Fibroblast of lung (primary cell): Measurements from ENCODE around the gene KDM2B. TPM values are rescaled to one million over a fixed set of nuclear protein-coding genes. Genes with fewer than 3 reads are reported as not detected.

Experiments
- DNase-seq, 2 donors: peaks; one replicate each; pipeline versions ENCODE4 v3.0.0 to v3.0.0-alpha.2; 2010; ENCODE audit warnings: low read depth in 2 of 2
- H2AFZ ChIP-seq: 2 replicates; pipeline ENCODE4 v1.5.1; 2012; ENCODE audit warnings: low read length, control low read depth, inconsistent platforms
- H3K27ac ChIP-seq: 2 replicates; pipeline ENCODE4 v1.5.1; 2011; ENCODE audit warnings: low read length, control low read depth; ENCODE audit not compliant: insufficient read depth
- H3K27me3 ChIP-seq: 2 replicates; pipeline ENCODE4 v1.5.1; 2011; ENCODE audit warnings: mild to moderate bottlenecking, low read length; ENCODE audit not compliant: control insufficient read depth, insufficient read depth
- H3K36me3 ChIP-seq: 2 replicates; pipeline ENCODE4 v1.5.1; 2011; ENCODE audit warnings: low read length; ENCODE audit not compliant: control insufficient read depth, insufficient read depth
- H3K4me1 ChIP-seq: 2 replicates; pipeline ENCODE4 v1.5.1; 2011; ENCODE audit warnings: low read length; ENCODE audit not compliant: control insufficient read depth, insufficient read depth; ENCODE audit errors: extremely low read depth
- H3K4me2 ChIP-seq: 2 replicates; pipeline ENCODE4 v1.5.1; 2011; ENCODE audit warnings: low read length, control low read depth; ENCODE audit not compliant: insufficient read depth; ENCODE audit errors: extremely low read depth
- H3K4me3 ChIP-seq, 4 experiments: fragments of 200-600 bp in 1 of 4; sonication (generic) in 1 of 4; replicated peaks in 1 of 4; 2 replicates each; pipeline ENCODE4 v1.5.1; 2011 to 2016; ENCODE audit warnings: low read length in 4 of 4, low read depth in 3 of 4, mild to moderate bottlenecking in 3 of 4, control low read depth in 2 of 4, inconsistent platforms in 1 of 4, mixed read lengths in 1 of 4; ENCODE audit not compliant: insufficient read depth in 1 of 4; ENCODE audit errors: control extremely low read depth in 1 of 4
- H3K79me2 ChIP-seq: 2 replicates; pipeline ENCODE4 v1.5.1; 2012; ENCODE audit warnings: mild to moderate bottlenecking, low read length, inconsistent platforms; ENCODE audit not compliant: control insufficient read depth, insufficient read depth
- H3K9ac ChIP-seq: 2 replicates; pipeline ENCODE4 v1.5.1; 2011; ENCODE audit warnings: mild to moderate bottlenecking, low read length, control low read depth; ENCODE audit not compliant: insufficient read depth
- H3K9me3 ChIP-seq: 2 replicates; pipeline ENCODE4 v1.5.1; 2012; ENCODE audit warnings: low read depth, low read length; ENCODE audit not compliant: control insufficient read depth, insufficient read depth
- H4K20me1 ChIP-seq: 2 replicates; pipeline ENCODE4 v1.5.1; 2011; ENCODE audit warnings: low read length; ENCODE audit not compliant: control insufficient read depth, insufficient read depth; ENCODE audit errors: extremely low read depth
- EZH2 ChIP-seq: IDR thresholded peaks from 2 replicates; pipeline ENCODE4 v1.5.1; 2012; ENCODE audit warnings: low read length, control low read depth, mild to moderate bottlenecking; ENCODE audit errors: missing control alignments
- polyA plus RNA-seq, 2 donors: library from polyadenylated mRNA; depleted of rRNA in 1 of 2; stranded (reverse) in 1 of 2; unstranded in 1 of 2; fragments of >200 nt; gene quantifications; 2 replicates each; pipeline ENCODE4 v1.2.1, GENCODE V29; 2011 to 2012; ENCODE audit warnings: missing spikeins in 1 of 2
- total RNA-seq: library from RNA; depleted of rRNA; stranded (reverse); fragments of >200 nt; gene quantifications from 2 replicates; pipeline ENCODE4 v1.2.1, GENCODE V29; 2014
- TF ChIP-seq, protein P1 (sequence below), 2 donors: IDR thresholded peaks in 1 of 2; conservative IDR thresholded peaks in 1 of 2; 1 replicate in 1 of 2; 2 replicates in 1 of 2; pipeline ENCODE4 v1.5.1; 2011 to 2012; ENCODE audit warnings: low read length in 2 of 2, control low read depth in 1 of 2, inconsistent platforms in 1 of 2, low read depth in 1 of 2, mild to moderate bottlenecking in 1 of 2

Gene KDM2B
- total and polyA plus RNA-seq, 2 donors (not counting 1 experiment from before 2014, with no cell fraction given) = 9.8 to 21.6 TPM

DNA sequence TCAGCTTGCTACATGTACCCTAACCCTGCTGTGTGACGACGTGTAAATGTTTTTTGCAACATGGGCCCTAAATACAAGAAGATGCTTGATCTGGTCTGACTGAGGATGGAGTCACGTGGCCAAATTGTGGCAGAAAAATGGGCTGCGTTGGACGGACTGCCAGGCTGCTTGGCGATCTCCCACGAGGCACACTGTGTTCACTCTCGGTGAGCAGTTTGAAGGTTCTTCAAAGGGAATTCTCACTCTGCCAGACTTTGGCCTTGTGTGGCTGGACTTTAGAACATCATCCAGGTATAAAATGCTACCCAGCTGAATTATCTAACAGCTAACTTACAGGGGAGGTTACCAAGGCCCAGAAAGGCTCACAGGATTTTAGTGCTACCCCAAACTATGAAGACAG is 85.1 kb downstream of the KDM2B start:
- no peak overlapping the region for H3K4me2 ChIP-seq
- TF ChIP-seq, protein P1, sequence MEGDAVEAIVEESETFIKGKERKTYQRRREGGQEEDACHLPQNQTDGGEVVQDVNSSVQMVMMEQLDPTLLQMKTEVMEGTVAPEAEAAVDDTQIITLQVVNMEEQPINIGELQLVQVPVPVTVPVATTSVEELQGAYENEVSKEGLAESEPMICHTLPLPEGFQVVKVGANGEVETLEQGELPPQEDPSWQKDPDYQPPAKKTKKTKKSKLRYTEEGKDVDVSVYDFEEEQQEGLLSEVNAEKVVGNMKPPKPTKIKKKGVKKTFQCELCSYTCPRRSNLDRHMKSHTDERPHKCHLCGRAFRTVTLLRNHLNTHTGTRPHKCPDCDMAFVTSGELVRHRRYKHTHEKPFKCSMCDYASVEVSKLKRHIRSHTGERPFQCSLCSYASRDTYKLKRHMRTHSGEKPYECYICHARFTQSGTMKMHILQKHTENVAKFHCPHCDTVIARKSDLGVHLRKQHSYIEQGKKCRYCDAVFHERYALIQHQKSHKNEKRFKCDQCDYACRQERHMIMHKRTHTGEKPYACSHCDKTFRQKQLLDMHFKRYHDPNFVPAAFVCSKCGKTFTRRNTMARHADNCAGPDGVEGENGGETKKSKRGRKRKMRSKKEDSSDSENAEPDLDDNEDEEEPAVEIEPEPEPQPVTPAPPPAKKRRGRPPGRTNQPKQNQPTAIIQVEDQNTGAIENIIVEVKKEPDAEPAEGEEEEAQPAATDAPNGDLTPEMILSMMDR (conservative IDR thresholded peaks at IDR 0.05 in 1 of 2, IDR thresholded peaks at IDR 0.05 in 1 of 2; ENCODE audit: low read depth in 1 of 2, low read length in 2 of 2) = no peak
- no peak for TF ChIP-seq EZH2
- no peak overlapping the region for H3K9ac ChIP-seq
- no peaks in the 10 kb centered on the region for H4K20me1 ChIP-seq
- no peak overlapping the region for H3K4me3 ChIP-seq
- H3K79me2 ChIP-seq = no peaks in the 10 kb centered on the region
- H3K4me1 ChIP-seq = no peaks in the 10 kb centered on the region
- no peak overlapping the region for H3K27ac ChIP-seq
- H3K9me3 ChIP-seq = no peaks in the 10 kb centered on the region
- DNase-seq = no peak
- no peaks in the 10 kb centered on the region for H3K27me3 ChIP-seq
- H3K36me3 ChIP-seq = no peaks in the 10 kb centered on the region
- H2AFZ ChIP-seq = no peak overlapping the region

DNA sequence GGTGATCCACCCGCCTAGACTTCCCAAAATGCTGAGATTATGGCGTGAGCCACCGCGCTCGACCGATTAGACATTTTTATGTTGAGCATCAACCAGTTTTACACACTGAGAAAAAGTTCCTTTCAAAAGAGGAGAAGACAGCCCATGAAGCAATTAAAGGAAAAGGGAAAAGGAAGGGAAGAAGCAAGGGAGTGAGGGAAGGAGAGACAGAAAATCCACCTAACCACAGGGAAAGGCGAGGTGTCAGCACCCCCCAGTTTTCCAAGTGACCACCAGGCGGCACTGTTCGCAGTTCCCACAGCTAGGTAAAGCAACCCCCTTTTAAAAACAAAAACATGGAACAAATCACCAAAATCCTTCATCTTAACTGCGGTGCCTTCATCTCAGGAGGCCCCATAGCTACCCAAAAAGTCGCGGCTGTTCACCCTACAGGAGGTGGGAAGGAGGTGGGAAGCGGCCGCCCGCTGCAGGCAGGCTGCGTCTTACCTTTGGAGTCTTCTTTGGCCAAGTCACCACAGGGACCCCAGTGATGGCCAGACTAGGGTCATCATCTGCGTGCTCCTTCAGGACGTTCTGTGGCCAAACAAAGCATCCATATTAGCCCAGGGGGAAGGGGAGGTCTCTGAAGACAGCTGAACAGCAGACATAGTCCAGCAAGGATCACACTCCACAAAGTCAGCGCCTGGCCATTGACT is 86.6 kb downstream of the KDM2B start:
- no peaks in the 10 kb centered on the region for H3K4me1 ChIP-seq
- DNase-seq = peak in 1 of 2 donors; percentile 34
- no peaks in the 10 kb centered on the region for H3K36me3 ChIP-seq
- no peak overlapping the region for H3K4me3 ChIP-seq
- no peaks in the 10 kb centered on the region for H3K9me3 ChIP-seq
- no peak overlapping the region for H2AFZ ChIP-seq
- no peak overlapping the region for H3K9ac ChIP-seq
- TF ChIP-seq EZH2 = no peak
- TF ChIP-seq, protein P1 (conservative IDR thresholded peaks at IDR 0.05 in 1 of 2, IDR thresholded peaks at IDR 0.05 in 1 of 2; ENCODE audit: low read depth in 1 of 2, low read length in 2 of 2) = peak; percentile 93
- no peak overlapping the region for H3K4me2 ChIP-seq
- H4K20me1 ChIP-seq = no peaks in the 10 kb centered on the region
- no peaks in the 10 kb centered on the region for H3K79me2 ChIP-seq
- no peaks in the 10 kb centered on the region for H3K27me3 ChIP-seq
- H3K27ac ChIP-seq = no peak overlapping the region

DNA sequence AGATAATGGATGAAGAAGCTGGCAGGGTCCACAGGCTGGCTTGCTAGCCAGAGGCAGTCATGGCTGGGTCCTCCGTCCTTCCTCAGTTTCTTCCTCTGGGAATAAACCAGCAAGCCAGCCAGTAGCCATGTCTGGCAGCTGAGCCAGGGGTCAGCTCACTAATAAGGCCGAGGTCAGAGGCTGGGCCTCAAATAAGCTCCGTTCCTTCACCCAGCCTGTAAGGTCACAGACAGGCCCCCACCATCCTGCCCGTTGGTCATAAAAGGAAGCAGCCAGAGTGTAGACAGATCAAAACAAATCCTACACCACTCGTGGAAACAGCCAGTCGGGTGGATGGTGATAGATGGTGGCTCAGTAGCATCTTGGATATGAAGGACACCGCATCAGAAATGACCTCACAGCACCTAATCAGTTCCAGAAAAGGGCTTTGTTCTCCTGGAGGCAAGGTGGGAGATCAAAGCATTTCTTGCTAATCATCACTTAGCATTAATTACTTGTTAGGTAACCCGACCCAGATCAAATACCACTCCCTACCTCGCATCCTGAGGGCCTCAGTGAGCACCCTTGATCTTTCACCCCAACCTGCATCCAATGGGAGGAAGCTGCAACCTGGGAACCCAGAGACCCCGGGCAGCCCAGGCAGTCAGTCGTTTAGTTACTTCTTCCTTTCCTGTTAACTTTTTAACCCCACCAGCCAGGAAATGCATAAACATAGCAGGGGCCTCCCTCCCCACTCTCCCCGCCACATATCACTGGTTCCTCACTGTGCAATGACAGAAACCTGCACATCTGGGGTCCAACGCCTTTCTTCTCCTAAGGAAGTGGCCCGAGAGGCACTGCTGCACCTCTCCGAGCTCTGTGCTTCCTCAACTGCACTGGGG is 90.2 kb downstream of the KDM2B start:
- Histone ChIP-seq H3K4me2 (no peak overlapping the region), H4K20me1 (no peaks in the 10 kb centered on the region), H3K4me1 (no peaks in the 10 kb centered on the region), H2AFZ (no peak overlapping the region), H3K4me3 (no peak overlapping the region), H3K9ac (no peak overlapping the region), H3K36me3 (no peaks in the 10 kb centered on the region), H3K9me3 (no peaks in the 10 kb centered on the region), H3K79me2 (no peaks in the 10 kb centered on the region), H3K27me3 (no peaks in the 10 kb centered on the region), H3K27ac (no peak overlapping the region)
- no peak for DNase-seq
- TF ChIP-seq, protein P1 (conservative IDR thresholded peaks at IDR 0.05 in 1 of 2, IDR thresholded peaks at IDR 0.05 in 1 of 2; ENCODE audit: low read depth in 1 of 2, low read length in 2 of 2) = no peak
- TF ChIP-seq EZH2 = no peak
